PFSK-1 (cell line): ENCODE data around the gene C16orf92. TPM values are rescaled to one million over a fixed set of nuclear protein-coding genes. Genes with fewer than 3 reads are reported as not detected.
A peak's percentile ranks its signal among the peaks of the same experiment; 100 is the strongest.

Experiments used
- FOXP2 ChIP-seq: optimal IDR thresholded peaks from 2 replicates; pipeline ENCODE3; 2011; ENCODE audit warnings: borderline replicate concordance, control low read depth, inconsistent platforms; ENCODE audit not compliant: insufficient read depth; ENCODE audit errors: extremely low read length, extremely low read depth
- POLR2AphosphoS5 ChIP-seq: IDR thresholded peaks from 2 replicates; pipeline ENCODE4 v1.6.1; 2012; ENCODE audit warnings: low read depth, mild to moderate bottlenecking, control low read depth, low read length, moderate library complexity
- REST ChIP-seq, 2 experiments: IDR thresholded peaks; 2 replicates each; pipeline versions ENCODE4 v1.6.1 to v1.8.0; 2011 to 2012; ENCODE audit warnings: low read depth in 2 of 2, low read length in 2 of 2, control low read depth in 1 of 2, inconsistent platforms in 1 of 2, mild to moderate bottlenecking in 1 of 2, moderate library complexity in 1 of 2; ENCODE audit not compliant: insufficient read depth in 1 of 2
- SIN3A ChIP-seq: IDR thresholded peaks from 2 replicates; pipeline ENCODE4 v1.6.1; 2012; ENCODE audit warnings: mild to moderate bottlenecking, low read length, moderate library complexity, borderline replicate concordance; ENCODE audit not compliant: insufficient read depth
- TAF1 ChIP-seq: IDR thresholded peaks from 2 replicates; pipeline ENCODE4 v1.6.1; 2012; ENCODE audit warnings: low read length, control low read depth, borderline replicate concordance; ENCODE audit not compliant: insufficient read depth
- polyA plus RNA-seq: library from polyadenylated mRNA; unstranded; fragments of >200 nt; gene quantifications from one replicate; pipeline ENCODE4 v1.2.1, GENCODE V29; 2012; ENCODE audit warnings: low read depth, missing spikeins; ENCODE audit not compliant: insufficient read length

Gene C16orf92
- polyA plus RNA-seq, result not detected

GRCh38 chr16:30022887-30023286, at the start of gene C16orf92:
Gene C16orf92, plus strand, starts transcription at chr16:30023198. Its CDS starts 143 bp downstream, at chr16:30023341.
- TF ChIP-seq FOXP2, result no peak
- no peak for TF ChIP-seq TAF1
- no peak for TF ChIP-seq REST (IDR thresholded peaks at IDR 0.05; ENCODE audit: insufficient read depth in 1 of 2, low read depth in 2 of 2, low read length in 2 of 2)
- no peak for TF ChIP-seq SIN3A
- TF ChIP-seq POLR2AphosphoS5, result no peak

- TF ChIP-seq POLR2AphosphoS5, result peak; percentile 91
- TF ChIP-seq TAF1, result peak; percentile 72; the same call in 1 of the 2 replicates
- 0 out of 2 replicates have a peak, but pooled peaks have one; percentile 60 for TF ChIP-seq SIN3A
- no peak for TF ChIP-seq REST (IDR thresholded peaks at IDR 0.05; ENCODE audit: insufficient read depth in 1 of 2, low read depth in 2 of 2, low read length in 2 of 2)
- TF ChIP-seq FOXP2, result peak; percentile 57
These were observed 49.4 kb upstream of the C16orf92 start, which contains the start of gene TAOK2 for GRCh38 chr16:29973384-29974246. Gene TAOK2, plus strand, starts transcription at chr16:29973868. Its CDS starts 3,905 bp downstream, at chr16:29977773.

- TF ChIP-seq FOXP2, result no peak
- no peak for TF ChIP-seq SIN3A
- no peak for TF ChIP-seq REST (IDR thresholded peaks at IDR 0.05; ENCODE audit: insufficient read depth in 1 of 2, low read depth in 2 of 2, low read length in 2 of 2)
- TF ChIP-seq POLR2AphosphoS5, result no peak
- TF ChIP-seq TAF1, result no peak
These were observed 48.5 kb upstream of the C16orf92 start for GRCh38 chr16:29974291-29975133.

- TF ChIP-seq POLR2AphosphoS5, result no peak
- TF ChIP-seq REST (IDR thresholded peaks at IDR 0.05; ENCODE audit: insufficient read depth in 1 of 2, low read depth in 2 of 2, low read length in 2 of 2), result no peak
- no peak for TF ChIP-seq SIN3A
- no peak for TF ChIP-seq FOXP2
- no peak for TF ChIP-seq TAF1
These were observed 47.9 kb upstream of the C16orf92 start for GRCh38 chr16:29975134-29975538.
